ENCODE results near the gene IPO7.

Gene IPO7

DNA sequence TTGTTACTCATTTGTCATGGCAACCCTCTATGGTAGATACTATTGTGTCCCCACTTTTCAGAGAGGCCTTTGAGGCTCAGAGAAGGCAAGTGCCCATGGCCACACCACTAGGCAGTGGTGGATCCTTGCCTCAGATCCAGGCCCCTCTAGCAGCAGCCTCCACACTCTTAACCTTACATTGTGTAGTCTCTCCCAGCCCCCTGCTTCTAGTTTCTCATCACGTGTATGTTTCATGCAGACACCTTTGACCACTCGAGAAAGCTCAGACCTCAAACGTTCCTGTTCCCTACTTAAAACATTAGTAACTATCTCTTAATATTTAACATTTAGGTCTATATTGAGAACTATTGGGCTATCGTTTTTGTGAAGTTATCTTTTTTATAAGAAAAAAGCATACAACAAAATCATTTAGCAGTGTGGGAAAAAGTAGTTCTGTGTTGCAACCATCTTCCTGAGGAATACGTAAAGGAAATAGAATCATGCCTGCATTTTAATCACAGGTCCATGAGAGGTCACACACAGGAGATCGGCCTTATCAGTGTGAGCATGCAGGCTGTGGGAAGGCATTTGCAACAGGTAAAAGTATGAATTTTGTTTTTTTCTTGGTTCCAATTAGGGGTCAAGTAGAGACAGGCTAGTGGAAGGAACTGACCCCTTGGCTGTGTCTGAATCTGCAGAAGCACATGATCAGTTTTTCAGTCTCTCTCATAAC is 111.5 kb downstream of the IPO7 start:
- DNase-seq: no peak
